Measurements from ENCODE around the gene ADAM17.

DNA sequence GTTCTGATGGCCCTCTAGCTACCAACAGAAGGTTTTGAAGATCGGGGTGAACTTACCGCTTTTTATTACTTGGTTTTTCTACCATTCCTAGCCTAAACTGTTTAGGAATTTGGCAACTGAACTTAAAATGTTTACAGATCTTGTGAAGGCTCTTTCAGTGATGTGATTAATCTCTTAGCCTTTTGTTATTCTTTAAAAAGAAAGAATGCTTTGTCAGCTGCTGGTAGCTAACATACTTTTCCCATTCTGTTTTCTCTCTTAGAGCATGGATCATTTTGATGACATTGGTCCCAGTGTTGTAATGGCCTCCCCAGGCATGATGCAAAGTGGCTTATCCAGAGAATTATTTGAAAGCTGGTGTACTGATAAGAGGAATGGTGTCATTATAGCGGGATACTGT, 114.1 kb downstream of the ADAM17 start:
- TF ChIP-seq CTCF (IDR thresholded peaks at IDR 0.05; ENCODE audit: low read depth, low read length) (no peak), EZH2phosphoT487 (IDR thresholded peaks at IDR 0.05; ENCODE audit: low read depth) (no peak)

Data from OCI-LY3 (cell line).